Middle frontal gyrus (tissue), 1 donor: Measurements from ENCODE around the gene AJAP1.

Experiments used
- DNase-seq: peaks from one replicate; pipeline ENCODE4 v3.0.0-alpha.2; 2015; ENCODE audit warnings: low spot score; ENCODE audit errors: extremely low spot score

AJAP1 gene

DNA sequence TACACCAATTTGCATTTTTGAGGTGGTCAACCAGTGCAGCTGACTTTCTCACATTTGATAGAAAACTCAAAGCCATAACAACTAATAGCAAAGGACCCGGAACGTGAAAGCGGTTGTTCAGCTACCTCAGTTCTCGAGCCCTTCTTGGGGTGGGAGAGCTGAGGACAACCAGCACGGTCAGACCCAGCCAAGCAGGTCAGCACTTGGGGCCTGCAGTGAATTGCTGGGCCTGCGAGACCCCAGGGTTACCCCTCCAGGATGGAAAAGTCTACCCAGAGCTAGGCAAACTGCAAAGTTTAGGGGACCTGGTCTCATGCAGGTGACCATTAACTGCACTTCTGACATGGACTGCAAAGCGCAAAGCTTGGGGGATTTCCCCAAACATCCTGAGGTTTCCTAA lies 23.8 kb upstream of the AJAP1 start:
- DNase-seq, result no peak

DNA sequence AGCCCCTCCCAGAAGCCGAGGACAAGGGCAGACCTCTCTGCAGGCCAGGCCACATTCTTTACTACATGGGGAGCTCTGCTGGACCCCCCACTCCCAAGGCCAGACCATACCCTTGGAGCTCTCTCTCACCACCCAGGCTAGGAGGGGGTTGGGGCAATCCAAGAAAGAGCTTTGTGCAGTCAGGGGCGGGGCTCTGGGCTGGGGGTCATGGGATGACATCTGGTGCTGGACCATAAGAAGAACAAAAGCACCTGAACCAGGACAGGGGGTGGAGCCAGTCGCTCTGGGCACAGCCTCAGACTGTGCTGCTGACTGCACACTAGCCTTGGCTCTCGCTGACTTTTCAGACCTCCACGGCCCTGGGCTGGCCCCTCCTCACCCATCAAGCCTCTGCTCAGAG lies 23.1 kb upstream of the AJAP1 start:
- no peak for DNase-seq

DNA sequence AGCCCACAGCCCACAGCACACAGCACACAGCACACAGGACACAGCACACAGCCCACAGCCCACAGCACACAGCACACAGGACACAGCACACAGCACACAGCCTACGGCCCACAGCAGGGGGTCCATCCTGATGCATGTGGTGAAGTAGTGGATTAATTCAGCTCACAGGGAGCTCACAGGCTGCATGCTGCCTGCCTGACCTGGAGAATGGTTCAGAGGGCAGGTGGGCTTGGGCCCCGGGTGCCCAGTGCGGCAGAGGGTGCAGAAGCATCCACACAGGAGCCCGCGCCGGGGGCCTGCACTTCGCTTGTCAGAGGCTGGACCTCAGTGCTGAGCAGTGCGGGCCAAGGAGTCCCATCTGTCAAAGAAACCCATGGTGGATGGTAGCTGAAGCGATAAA lies 21.1 kb upstream of the AJAP1 start:
- no peak for DNase-seq

DNA sequence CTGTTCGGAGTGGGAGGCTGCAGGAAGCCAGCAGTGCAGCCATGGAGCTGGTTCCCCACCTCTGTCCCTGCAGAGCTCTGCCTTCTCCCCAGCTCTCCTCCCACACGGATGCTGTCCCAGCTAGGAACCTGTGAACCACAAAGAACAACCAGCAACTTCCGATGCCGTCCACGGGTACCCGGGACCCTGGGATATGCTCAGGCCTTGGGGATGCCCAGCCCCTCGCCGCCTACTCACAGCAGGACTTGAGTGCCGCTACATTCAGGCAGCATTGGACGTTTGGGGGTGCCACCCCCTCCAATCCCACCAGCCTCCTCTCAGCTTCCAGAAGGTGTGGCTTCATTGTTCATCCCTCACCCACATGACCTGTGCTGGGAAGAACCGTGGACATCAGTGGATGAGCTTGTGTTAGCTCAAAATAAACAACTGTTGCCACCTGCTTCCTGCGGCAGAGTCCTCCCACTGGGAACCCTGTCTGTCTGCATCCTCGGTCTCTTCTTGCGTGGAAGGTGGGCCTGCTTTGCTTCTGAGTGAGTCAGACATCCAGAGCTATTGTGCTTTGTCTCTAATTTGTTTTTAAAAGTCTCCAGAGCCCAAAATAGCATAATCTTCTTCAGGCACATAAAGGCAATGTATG lies 20.1 kb upstream of the AJAP1 start:
- no peak for DNase-seq

DNA sequence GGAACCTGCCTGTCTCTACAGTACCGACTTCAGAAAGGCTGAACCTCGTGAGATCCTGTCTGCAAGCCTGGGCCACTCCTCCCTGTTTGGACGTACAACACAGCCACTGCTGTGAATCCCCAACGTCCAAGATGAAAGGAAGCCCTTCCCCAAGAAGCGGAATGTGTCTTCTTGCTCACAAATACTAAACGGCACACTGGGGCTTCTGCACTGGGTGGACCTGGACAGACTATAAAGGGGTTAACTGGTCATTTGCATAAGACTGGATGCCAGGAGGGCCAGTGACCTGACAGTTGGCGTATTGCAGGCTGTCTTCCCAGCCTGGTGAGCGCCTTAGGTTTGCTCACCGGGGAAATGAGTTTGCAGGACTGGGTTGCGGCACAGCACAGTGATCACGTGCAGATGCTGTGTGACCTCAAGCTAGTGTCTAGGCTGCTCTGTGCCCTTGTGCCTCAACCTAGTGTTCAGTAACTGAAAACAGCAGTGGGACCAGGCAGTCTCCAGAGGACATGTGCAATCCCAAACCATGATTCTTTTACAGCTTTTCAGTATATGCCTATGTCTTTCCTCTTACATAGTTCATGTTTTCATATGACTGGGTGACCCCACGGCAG lies 19.5 kb upstream of the AJAP1 start:
- DNase-seq, result no peak

DNA sequence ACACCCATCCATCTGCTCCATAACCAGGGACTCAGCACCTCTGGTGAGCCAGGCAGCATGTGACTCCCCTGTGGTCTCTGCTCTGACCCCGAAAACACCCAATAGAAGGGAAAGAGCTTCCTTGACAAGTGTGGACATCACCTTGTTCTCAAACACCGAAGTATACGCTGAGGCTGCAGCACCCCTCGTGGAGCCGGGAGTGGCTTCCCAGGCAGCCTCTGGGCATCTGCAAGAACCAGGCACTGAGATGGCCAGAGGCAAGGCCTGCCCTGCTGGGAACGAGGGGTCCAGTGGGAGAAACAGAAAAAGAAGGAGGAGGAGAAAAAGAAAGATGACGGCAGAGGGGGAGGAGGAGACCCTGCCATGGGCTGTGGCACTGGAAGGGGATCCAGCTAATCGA lies 18.2 kb upstream of the AJAP1 start:
- no peak for DNase-seq

DNA sequence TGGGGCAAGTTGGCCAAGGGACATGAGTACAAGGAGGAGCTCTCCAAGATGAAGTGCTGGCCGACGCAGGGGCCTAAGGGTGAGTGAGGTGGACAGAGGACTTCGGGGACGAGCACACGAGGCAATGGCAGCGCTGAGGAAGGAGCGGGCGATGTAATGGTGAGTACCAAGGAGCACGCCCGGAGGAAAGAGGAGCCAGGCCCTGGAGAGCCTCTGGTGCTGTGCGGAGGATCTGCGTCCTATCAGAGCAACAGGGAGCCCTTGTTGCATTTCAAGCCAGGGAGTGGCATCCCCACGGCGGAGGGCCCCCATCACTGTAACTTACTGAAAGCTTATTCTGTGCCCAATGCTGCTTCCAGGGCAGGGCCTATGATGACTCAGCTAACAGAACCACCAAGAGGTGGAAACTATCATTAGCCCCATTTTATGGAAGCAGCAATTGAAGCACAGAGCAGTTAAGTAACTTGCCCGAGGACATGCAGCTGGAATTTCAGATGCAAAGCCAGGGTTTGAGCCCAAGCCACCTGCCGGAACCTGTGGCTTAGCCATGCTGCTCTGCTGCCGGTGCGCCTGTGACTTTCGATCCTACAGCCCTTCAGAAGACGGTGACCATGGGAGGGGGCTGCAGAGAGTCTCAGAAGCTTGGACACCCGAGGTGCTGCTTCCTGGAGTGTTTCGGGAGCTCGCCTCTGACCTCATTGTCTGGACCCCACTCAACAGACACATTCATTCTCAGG lies 17.6 kb upstream of the AJAP1 start:
- DNase-seq, result no peak

DNA sequence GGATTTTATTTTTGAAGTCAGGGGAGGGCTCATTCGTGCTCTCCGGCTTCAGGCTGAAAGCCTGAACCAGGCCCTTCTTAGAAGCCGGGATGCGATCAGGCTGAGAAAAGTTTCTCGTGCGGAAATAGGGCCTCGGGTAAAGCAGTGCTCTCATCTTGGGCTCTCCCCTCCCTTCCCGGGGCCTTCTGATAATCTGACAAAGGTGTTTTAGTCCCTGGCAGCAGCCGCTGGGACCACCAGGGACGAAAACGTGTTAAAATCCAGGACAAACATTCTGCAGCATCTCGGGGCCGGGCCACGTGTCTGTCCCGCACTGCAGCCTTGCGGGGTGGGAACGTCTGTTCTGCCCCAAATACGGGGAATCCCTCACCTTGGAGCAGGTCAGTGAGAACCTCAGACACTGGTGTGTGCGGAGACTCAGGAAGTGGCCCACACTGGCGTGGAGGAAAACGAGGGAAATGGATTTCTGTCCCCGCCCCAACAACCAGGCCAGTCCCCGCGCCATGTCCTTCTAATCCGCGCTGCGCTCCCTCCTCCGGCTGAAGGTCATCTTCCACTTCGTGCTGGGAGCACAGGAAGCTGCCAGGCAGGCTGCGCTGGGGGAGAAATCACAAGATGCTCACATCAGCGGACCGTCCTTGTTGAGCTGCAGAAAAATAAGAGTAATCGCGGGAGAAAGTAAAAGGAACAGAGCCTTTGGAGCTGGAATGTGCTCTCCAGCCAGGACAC lies 16.6 kb upstream of the AJAP1 start:
- DNase-seq, result no peak

DNA sequence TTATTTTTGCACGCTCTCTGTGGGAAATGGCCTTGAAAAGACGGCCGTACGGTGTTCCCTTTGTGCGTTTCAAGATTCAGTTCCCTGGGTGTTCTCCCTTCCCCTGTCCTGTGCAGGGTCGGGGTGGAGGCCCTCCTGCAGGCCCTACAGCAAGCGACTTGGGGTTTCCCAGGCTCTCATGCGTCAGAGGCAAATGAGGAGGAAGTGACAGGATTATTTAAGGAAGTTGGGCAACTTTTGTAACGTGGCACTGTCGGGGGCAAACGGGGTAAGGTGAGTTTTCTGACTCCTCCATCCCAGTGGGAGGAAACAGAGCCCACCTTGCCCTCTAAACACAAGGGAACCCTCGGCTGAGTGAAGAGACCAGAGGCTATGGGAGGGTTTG lies 16.1 kb upstream of the AJAP1 start:
- DNase-seq, result no peak

DNA sequence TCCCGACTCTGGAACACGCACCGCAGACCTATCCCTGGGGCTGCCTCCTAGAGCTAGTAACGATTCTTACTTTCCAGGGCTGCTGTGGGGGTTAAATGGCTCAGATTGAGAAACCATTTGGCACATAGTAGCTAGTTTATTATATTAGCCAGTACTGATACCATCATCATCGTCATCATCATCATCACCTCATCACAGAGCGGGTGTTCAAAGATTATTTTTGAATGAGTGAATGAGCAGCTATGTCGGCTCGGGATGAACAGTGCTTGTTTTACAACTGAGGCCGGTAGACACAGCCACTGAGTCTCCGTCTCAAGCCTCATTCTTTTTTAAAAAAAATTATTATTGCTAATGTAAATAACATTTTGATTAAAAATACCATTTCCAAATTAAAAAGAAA lies 13.5 kb upstream of the AJAP1 start:
- no peak for DNase-seq

DNA sequence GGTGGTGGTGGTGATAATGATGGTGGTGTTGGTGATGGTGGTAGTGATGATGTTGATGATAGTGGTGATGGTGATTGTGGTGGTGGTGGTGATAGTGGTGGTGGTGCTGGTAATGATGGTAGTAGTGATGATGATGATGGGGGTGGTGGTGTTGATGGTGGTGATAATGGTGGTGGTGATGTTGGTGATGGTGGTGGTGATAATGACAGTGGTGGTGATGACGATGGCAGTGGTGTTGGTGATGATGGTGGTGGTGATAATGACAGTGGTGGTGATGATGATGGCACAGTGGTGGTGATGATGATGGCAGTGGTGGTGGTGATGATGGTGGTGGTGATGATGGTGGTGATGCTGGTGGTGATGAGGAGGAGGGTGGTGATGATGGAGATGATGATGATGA lies 7.0 kb upstream of the AJAP1 start:
- DNase-seq, result no peak

DNA sequence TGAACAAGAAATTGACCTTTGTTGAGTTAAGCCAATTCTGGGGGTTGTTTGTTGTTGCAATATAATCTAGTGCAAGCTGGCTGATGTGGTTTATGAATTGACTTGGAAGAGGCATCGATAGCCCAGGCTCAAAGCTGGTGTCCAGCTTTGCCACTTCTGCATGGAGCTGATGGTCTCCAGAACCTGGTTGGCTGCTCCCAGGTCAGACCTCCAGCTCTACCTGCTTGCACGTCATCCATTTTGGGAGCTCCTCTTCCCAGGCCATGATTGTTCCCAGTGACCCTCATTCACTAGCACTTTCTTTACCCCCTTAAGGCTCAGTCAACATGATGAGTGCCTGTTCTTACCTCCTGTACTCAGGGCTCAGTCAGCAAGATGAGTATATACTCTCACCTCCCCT lies 5.8 kb upstream of the AJAP1 start:
- DNase-seq, result no peak

DNA sequence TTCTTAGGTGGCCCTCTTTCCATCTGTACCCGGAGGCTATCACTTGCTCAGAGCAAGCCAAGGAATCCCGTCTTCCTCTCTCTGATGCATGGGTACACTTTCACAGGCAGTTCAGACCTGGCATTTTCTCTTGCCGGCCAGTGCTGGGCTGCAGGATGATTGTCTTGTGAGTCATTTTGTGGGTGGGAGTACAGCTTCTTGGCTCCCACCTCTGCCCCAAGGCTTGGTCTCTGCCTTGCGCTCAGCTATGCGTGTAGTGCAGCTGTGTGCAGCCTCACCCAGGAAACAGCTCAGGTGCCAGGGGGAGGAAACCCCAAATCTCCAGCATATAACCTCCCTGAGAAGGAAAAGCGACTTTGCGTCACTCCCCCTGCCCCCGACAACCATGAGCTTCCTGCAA lies 3.9 kb upstream of the AJAP1 start:
- no peak for DNase-seq

DNA sequence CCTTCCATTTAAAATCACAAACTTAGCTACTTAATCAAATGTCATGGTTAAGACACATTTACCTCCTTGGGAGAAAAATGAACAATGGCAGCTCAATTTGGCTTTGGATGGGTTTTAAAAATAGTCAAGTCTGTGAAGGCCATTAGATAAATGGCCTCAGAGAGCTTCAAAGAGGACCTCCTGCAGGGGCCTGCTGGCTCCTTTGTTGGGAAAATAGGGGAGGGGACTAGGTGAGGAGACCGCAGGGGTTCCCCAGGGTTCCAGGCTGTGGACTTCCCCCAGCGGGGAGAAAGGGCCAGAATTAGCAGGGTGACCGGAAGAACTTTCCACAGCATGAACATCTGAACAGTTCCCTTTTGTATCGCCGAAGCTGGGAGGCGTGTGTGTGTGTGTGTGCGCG lies 3.4 kb upstream of the AJAP1 start:
- no peak for DNase-seq

DNA sequence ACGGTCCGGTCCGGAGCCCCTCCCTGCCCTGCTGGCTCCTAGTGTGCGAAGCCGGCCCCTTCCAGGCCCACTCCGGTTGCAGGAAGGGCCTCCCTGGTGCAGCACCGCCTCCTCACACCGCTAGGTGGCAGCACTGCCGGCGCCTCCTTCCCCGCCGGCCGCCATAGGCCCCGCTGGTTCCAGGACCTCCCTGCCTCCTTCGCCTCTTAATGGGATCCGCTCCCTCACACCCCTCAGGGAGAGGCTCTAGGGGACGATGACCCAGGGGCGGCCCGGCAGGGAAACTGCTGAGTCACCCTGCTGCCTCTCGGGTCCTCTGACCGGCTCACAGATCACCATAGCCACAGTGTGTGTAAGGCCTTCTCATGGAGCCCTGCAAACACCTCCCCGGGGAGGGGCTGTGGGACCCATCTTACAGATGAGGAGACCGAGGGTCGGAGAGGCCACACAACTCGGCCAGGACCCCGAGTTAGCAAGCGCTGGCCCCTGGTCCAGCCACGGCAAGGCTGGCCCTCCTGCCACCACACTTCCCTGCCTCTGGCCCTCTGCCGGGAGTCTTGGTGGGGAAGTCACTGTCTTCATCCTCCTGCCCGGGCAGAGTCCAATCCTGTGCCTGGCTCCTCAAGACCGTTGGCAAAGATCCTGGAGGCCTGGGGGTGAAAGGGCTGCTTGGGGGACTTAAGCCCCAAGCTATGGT lies 1.6 kb upstream of the AJAP1 start:
- no peak for DNase-seq

DNA sequence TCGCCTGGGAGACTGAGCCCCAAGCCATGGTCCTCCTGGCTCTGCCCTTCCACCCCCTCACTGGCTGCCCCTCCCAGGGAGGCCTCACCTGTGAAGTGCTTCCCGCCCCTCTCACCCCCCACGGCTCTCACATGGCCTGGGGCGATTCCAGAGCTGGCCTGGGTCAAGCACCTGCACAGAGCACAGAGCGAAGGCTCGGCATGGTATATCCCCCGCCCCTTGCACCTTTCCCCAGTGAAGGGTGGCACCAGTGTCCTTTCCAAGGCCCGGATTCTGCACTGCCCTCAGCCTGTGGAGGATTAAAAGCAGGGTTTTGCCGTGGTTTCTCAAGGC lies 1.1 kb upstream of the AJAP1 start:
- DNase-seq, result no peak

DNA sequence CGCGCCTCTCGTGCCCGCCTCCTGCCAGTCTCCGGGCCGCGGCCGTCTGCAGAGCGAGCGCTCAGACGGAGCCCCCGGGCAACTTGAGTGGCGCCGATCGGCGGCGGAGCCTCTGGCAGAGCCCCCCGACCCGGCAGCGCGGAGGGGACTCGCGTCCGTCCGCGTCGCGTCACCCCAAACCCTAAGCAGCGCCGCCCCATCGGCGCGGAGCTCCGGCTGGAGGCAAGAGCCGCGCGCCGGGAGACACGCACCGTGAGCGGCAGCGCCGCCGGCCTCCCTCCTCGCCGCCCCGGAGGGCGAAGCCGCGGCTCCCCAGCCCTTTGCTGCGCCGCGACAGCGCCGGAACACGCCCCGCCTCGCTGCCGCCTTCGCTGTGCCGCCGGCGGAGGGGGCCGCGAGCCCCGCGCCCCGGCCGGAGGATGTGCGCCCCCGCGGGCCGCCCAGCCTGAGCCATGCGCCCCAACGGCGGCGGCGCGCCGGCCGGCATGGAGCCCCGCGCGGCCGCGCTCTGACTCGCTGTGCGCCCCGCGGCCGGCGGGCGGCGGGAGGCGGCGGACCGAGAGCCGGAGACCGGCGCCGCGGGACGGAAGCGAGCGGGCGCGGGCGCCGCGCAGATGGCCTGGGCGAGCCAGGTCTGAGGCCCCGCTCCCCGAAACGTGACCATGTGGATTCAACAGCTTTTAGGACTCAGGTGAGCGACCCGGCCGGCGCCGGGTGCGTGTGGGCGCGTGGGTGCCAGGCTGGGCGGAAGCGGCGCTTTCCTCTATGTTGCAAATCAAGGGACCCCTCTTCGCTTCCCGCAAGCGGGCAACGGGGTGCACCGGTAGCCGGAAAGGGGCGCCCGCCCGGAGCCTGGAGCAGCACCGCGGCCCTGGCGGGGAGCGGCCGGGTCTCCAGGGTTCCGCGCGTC lies 610 bp downstream of the AJAP1 start:
- DNase-seq, result no peak

DNA sequence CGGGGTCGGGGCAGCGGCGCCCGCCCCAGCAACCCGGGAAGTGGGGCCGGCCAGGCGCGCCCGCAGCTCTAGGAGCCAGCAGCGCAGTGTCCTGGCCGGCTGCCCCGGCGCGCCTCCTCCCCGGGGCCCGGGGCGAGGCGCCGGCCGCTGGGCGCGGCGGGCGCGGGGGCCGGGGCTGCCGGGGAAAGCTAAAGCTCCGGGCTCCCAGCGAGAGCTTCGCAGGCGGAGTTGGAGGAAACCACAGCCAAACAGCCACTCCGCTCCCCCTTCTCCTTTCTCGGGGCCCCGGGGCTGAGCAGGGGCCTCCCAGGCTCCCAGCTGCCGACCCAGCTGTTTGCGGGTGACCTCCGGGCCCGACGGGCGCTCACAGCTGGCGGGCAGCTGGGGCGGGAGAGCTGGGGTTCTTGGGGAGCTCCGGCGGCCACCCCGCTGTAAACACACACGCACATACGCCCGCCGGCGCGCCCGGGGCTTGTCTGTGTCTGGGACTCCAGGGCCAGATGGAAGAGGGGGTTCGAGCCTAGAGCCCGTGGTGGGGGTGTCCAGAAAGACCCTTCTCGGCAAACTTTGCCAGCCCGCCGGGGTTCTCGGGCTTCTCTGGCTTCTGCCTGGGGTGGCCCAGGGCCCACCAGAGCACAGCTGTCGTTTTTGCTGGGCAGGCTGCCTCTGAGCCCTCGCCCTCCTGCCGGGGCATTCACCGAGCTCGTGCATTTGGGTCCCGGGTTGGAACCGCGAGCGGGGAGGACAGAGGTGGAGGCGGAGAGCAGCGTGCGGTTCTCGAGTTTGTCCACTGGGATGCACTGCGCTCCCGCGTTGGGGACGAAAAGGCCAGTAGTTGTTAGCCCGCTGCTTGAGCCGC lies 1.5 kb downstream of the AJAP1 start:
- peak; percentile 76 for DNase-seq

DNA sequence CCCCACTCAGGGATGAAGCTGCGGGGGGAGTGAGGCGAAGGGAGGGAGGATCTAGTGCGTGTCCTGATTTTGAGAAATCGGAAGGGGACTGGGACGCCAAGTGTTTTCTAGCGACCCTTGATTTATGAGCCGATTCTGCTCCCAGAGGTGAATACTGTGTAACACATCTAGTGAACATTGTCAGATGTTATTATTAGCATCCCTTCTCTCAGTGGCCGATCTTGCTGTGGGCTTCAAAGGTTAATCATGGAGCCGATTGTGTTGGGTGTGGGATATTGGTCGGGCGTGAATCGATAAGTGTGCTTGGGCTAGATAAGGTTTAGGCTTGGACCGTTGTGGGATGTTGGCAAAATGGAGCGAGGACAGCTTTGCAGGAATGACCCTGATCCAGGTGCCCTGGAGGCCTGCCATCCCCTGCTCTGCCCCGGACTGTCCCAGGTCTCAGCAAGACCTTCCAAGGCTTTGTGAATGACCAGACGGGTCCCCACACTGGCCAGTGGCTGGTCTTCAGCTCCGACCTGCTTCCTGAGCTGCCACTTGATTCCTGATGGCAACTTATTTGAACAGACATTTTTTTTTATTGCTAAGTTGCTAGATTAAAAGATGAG lies 2.2 kb downstream of the AJAP1 start:
- DNase-seq, result no peak
